NT2/D1 (cell line): ENCODE measurements around the gene DNAJC4.

Experiments used
- DNase-seq: peaks from one replicate; pipeline ENCODE4 v3.0.0-alpha.2; 2011; ENCODE audit warnings: low read depth, low spot score
- H3K27me3 ChIP-seq: 2 replicates; pipeline ENCODE4 v1.6.0; 2011; ENCODE audit warnings: mild to moderate bottlenecking; ENCODE audit not compliant: insufficient read length, insufficient read depth
- H3K36me3 ChIP-seq: 2 replicates; pipeline ENCODE4 v1.6.1; 2011; ENCODE audit warnings: mild to moderate bottlenecking, low read length, mixed read lengths; ENCODE audit not compliant: insufficient read depth, insufficient read length
- H3K4me1 ChIP-seq: 2 replicates; pipeline ENCODE4 v1.5.1; 2011; ENCODE audit not compliant: insufficient read depth, insufficient read length
- H3K4me3 ChIP-seq: 2 replicates; pipeline ENCODE4 v1.5.1; 2011; ENCODE audit warnings: low read depth; ENCODE audit not compliant: insufficient read length
- H3K9ac ChIP-seq: 2 replicates; pipeline ENCODE4 v1.6.0; 2011; ENCODE audit warnings: low read depth; ENCODE audit not compliant: insufficient read length
- H3K9me3 ChIP-seq: 2 replicates; pipeline ENCODE4 v1.5.1; 2011; ENCODE audit warnings: mild to moderate bottlenecking, low read length; ENCODE audit not compliant: insufficient read depth
- SUZ12 ChIP-seq: IDR thresholded peaks from 2 replicates; pipeline ENCODE4 v1.6.1; 2011; ENCODE audit not compliant: insufficient read length, insufficient read depth; ENCODE audit errors: extremely low read depth
- YY1 ChIP-seq: IDR thresholded peaks from 2 replicates; pipeline ENCODE4 v1.6.1; 2011; ENCODE audit not compliant: insufficient read length, insufficient read depth
- ZNF274 ChIP-seq: IDR thresholded peaks from 2 replicates; pipeline ENCODE4 v1.6.1; 2011; ENCODE audit warnings: mild to moderate bottlenecking, low read depth, low read length

Gene DNAJC4

DNA sequence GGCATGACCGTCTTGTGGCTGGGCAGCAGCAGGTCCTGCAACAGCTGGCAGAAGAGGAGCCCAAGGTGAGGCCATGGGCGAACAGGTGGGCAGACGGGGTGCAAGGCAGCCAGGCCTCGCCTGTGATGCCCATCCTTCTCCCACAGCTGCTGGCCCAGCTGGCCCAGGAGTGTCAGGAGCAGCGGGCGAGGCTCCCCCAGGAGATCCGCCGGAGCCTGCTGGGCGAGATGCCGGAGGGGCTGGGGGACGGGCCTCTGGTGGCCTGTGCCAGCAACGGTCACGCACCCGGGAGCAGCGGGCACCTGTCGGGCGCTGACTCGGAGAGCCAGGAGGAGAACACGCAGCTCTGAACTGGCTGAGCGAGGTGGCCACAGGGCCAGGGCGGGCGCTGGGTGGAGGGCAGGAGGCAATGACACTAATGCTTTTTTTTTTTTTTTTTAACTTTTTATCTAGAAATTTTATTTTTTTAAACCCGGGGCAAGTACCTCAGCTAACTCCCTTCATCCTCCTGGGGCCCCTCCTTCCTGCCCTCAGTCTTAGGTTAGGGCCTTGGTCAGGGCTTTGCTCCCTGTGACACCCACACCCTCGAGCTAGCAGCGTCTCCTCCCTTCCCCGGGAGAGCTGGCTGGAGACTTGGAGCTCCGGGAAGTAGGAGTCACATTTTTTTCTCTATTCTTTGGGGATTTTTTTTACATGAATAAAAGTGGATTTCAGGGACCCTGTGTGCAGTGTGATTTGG lies 37.0 kb downstream of the DNAJC4 start:
- DNase-seq = no peak
- TF ChIP-seq SUZ12 (no peak), YY1 (no peak), ZNF274 (no peak)
- no peak overlapping the region for H3K9ac ChIP-seq
- H3K4me1 ChIP-seq = peaks cover 27% of the 10 kb centered on the region
- H3K36me3 ChIP-seq = peaks cover 55% of the 10 kb centered on the region
- H3K9me3 ChIP-seq = no peaks in the 10 kb centered on the region
- no peak overlapping the region for H3K4me3 ChIP-seq
- H3K27me3 ChIP-seq = no peaks in the 10 kb centered on the region

DNA sequence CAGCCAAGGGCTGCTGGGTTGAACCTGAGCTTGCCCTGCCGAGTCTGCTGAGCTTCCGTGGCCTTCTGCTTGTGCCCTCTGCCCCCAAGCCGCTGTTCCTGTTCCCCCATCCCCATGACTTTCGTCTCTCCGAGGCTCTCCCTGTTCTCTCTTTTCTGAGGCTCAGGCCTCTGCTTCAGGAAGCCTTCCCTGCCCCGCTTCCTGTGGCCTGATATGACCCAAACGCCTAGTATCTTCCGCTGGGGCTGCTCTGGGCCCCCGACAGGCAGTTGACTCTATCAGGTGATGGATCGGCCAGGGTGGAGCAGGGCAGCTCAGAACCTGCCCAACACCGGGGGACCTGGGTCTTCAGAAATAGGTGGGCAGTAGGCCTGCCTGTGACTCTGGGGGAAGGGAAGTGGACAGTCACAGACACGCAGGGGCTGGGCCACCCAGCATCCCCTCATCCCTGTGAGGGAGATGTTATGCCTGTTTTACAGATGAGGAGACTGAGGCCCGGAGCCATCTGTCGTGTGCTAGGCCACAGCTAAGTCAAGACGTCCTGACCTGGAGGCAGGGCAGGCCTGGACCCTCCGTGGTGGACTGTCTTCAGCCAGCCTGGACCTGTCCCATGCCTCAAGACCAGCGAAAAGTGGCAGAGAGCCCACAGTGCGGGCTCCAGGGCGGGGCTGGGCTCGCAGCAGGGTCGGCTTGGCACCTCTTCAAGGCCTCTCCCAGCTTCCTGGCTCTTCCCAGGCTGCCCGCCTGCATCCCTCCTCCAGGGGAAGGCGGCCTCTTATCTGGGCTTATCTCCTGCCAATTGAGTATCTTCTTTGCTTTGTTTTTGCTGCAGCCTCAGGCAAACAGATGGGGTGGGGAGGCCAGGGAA lies 37.9 kb downstream of the DNAJC4 start:
- Histone ChIP-seq H3K4me1 (peaks cover 23% of the 10 kb centered on the region), H3K36me3 (peaks cover 55% of the 10 kb centered on the region), H3K4me3 (peak overlapping the region; percentile 95), H3K27me3 (no peaks in the 10 kb centered on the region), H3K9ac (peak overlapping the region; percentile 90), H3K9me3 (no peaks in the 10 kb centered on the region)
- TF ChIP-seq YY1 (no peak), SUZ12 (no peak), ZNF274 (no peak)
- no peak for DNase-seq

DNA sequence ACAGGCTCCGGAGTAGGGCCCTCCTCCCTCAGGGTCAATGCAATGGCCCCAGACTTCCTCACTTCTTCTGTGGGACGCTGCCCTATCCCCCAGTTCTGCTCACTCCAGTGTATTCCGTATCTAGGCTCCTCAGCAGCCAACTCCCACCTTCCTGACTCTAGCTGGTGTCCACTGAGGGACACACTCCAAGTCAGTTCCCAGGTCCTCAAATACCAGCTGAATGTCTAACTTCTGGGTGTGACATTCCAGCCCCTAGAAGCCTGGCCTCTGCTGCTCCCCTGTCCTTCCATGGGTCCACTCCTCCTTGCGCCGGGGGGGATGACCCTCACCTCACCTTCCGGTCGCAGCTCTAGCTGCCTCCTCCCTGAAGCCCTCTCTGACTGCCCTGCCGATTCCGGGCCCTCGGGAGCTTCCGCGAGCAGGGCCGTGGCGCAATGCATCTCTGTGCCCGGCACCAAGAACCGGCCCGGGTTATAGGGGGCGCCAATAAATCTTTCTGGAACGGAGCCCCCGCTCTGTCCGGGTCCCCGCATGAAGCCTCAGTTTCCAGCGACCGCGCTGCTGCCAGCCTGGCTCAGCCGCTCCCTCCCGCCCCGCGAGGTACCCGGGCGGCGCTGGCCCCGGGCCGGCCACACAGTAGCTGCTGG lies 38.7 kb downstream of the DNAJC4 start:
- Histone ChIP-seq H3K9me3 (no peaks in the 10 kb centered on the region), H3K4me3 (peak overlapping the region; percentile 95), H3K4me1 (peaks cover 17% of the 10 kb centered on the region), H3K27me3 (no peaks in the 10 kb centered on the region), H3K36me3 (peaks cover 50% of the 10 kb centered on the region), H3K9ac (peak overlapping the region; percentile 90)
- no peak for DNase-seq
- TF ChIP-seq SUZ12 (no peak), ZNF274 (no peak), YY1 (no peak)

DNA sequence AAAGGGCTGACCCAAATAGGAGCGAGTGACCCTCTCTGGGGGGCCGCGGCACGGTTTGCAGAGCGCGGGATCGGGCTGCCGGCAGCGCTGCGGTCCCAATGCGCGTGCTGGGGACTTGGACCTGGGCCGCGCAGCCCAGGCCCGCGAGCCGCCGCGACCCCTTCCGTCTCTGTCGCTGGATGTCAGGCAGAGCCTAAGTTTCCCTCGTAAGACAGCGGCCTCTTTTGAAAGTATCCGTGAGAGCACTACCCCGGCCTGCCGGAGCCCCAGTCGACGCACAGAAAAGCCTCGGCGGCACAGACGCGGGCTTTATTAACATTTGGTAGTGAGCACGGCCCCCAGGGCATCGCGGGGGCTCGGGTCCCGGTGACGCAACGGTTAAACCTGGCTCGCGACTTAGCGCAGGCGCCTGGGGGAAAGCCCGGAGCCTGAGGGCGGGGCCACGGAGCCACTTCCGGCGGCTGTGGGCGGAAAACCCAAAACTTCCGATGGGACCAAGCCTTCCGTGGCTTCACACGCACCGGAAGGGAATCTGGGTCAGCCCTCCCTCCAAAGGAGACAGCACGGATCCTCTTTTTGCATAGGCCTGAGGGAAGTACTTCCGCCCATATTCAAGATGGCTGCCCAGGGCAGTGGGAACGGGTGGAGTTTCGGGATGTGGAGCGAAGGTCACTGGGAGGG lies 39.3 kb downstream of the DNAJC4 start:
- Histone ChIP-seq H3K36me3 (peaks cover 43% of the 10 kb centered on the region), H3K27me3 (no peaks in the 10 kb centered on the region), H3K4me1 (peaks cover 14% of the 10 kb centered on the region), H3K9ac (peak overlapping the region; percentile 90), H3K9me3 (no peaks in the 10 kb centered on the region), H3K4me3 (peak overlapping the region; percentile 95)
- DNase-seq = peak; percentile 99
- TF ChIP-seq SUZ12 = no peak
- peak; percentile 99 for TF ChIP-seq YY1

DNA sequence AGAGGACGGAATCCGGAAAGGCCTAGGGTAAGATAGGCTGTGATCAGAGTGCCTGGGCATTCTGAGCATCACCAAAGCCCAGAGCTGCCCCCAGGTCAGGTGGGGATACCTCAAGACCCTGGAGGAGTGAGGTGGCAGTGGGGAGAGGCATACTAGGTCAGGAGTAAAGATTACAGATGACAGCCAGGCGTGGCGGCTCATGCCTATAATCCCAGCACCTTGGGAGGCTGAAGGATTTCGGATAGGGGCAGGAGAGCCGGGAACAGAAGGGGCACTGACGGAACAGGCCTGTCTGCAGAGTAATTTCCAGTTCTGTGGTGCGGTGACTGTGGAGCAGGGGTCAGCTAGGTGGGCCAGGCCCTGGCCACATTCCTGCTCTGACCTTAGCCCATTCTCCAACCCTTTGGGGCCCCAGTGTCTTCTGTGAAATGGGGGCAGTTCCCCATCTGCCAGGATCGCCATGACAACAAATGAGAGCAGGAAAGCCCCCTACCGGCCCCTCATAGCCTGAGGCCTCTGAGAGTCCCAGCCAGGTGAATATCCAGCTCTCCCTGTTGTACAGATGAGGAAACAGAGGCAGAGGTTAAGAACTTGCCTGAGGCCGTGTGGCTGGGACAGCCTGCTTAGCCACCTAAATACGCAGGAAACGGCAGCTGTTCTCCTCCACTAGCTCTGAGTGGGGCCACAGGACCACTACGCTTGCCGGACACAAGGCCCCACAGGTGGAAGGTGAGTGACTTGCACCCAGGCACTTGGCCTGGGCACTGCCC lies 44.9 kb downstream of the DNAJC4 start:
- Histone ChIP-seq H3K27me3 (no peaks in the 10 kb centered on the region), H3K4me1 (peaks cover 27% of the 10 kb centered on the region), H3K4me3 (no peak overlapping the region), H3K9me3 (no peaks in the 10 kb centered on the region), H3K36me3 (peaks cover 44% of the 10 kb centered on the region), H3K9ac (peak overlapping the region; percentile 23)
- TF ChIP-seq SUZ12 (no peak), ZNF274 (no peak), YY1 (no peak)
- no peak for DNase-seq

DNA sequence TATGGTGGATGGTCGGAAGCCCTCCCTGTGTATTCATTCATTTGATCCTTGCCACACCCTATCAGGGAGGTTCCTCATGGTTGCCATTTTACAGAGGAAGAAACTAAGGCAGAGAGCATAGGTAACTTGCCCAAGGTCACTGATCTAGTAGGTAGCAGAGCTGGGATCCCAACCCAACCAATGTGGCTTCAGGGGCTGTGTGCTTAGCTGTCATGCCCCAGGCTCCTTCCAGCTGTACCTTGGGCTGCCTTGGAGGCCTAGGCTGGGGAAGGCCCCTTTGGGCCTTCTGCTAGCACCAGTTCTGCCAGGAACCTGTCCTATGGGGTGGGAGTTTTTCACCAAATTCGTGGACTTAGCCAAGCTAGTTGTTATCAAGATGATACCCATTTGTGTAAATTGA lies 45.5 kb downstream of the DNAJC4 start:
- no peaks in the 10 kb centered on the region for H3K9me3 ChIP-seq
- TF ChIP-seq ZNF274 (no peak), YY1 (no peak), SUZ12 (no peak)
- DNase-seq = no peak
- H3K9ac ChIP-seq = peak overlapping the region; percentile 23
- H3K4me1 ChIP-seq = peaks cover 27% of the 10 kb centered on the region
- H3K4me3 ChIP-seq = no peak overlapping the region
- H3K36me3 ChIP-seq = peaks cover 44% of the 10 kb centered on the region
- H3K27me3 ChIP-seq = no peaks in the 10 kb centered on the region
